Endodermal cell (in vitro differentiated cells): ENCODE data around the gene CYP11A1. TPM values are rescaled to one million over a fixed set of nuclear protein-coding genes. Genes with fewer than 3 reads are reported as not detected.

ENCODE experiments used
- DNase-seq: peaks from one replicate; pipeline ENCODE4 v3.0.0-alpha.2; 2017
- H3K27ac ChIP-seq: 2 replicates; pipeline ENCODE4 v1.5.1; 2013; ENCODE audit warnings: mild to moderate bottlenecking, low read depth, low read length, moderate library complexity
- H3K27me3 ChIP-seq: 2 replicates; pipeline ENCODE4 v1.6.1; 2013; ENCODE audit warnings: mild to moderate bottlenecking, low read length, moderate library complexity; ENCODE audit not compliant: insufficient read depth, control insufficient read depth, poor library complexity, severe bottlenecking
- H3K36me3 ChIP-seq: 2 replicates; pipeline ENCODE4 v1.7.0; 2013; ENCODE audit warnings: mild to moderate bottlenecking, low read length, moderate library complexity; ENCODE audit not compliant: control insufficient read depth, insufficient read depth
- H3K4me1 ChIP-seq: one replicate; pipeline ENCODE4 v1.7.0; 2013; ENCODE audit warnings: low read length; ENCODE audit not compliant: control insufficient read depth, insufficient read depth
- H3K4me3 ChIP-seq: 2 replicates; pipeline ENCODE4 v1.5.1; 2013; ENCODE audit warnings: mild to moderate bottlenecking, low read length, moderate library complexity
- H3K9ac ChIP-seq: 2 replicates; pipeline ENCODE4 v1.6.1; 2013; ENCODE audit warnings: mild to moderate bottlenecking, low read length, moderate library complexity; ENCODE audit not compliant: poor library complexity, severe bottlenecking; ENCODE audit errors: extremely low read depth
- H3K9me3 ChIP-seq: 2 replicates; pipeline ENCODE4 v1.6.1; 2013; ENCODE audit warnings: mild to moderate bottlenecking, low read length, moderate library complexity; ENCODE audit not compliant: control insufficient read depth
- H3K27ac Mint-ChIP-seq: 2 replicates; pipeline ENCODE4 v1.8.0; 2020; ENCODE audit warnings: mixed read lengths
- H3K27me3 Mint-ChIP-seq: 2 replicates; pipeline ENCODE4 v1.8.0; 2021; ENCODE audit warnings: mild to moderate bottlenecking, mixed read lengths; ENCODE audit not compliant: insufficient read depth
- H3K36me3 Mint-ChIP-seq: 2 replicates; pipeline ENCODE4 v1.8.0; 2020; ENCODE audit warnings: low read depth, mixed read lengths
- H3K4me1 Mint-ChIP-seq: 2 replicates; pipeline ENCODE4 v1.8.0; 2020; ENCODE audit warnings: mixed read lengths
- H3K4me3 Mint-ChIP-seq: 2 replicates; pipeline ENCODE4 v1.8.0; 2020; ENCODE audit warnings: mild to moderate bottlenecking, moderate library complexity, mixed read lengths
- H3K9me3 Mint-ChIP-seq: 2 replicates; pipeline ENCODE4 v1.8.0; 2020; ENCODE audit warnings: mild to moderate bottlenecking, mixed read lengths
- CTCF ChIP-seq: fragments of 200-600 bp; sonication (generic); conservative IDR thresholded peaks from 2 replicates; pipeline ENCODE4 v1.5.0; 2021; ENCODE audit warnings: antibody characterized with exemption, mild to moderate bottlenecking
- microRNA-seq: library from miRNA; unstranded; fragments of <30 nt; microRNA quantifications from one replicate; pipeline ENCODE4 v1.2.0, GENCODE V29; 2020; ENCODE audit warnings: borderline microRNAs expressed
- total RNA-seq, 2 donors: library from RNA; stranded (reverse); fragmentation: NEBNext Ultra II Directional in 1 of 2; extraction: Animal tissue kit (Norgen Biotek cat#: 25700) in 1 of 2; gene quantifications; 2 replicates in 1 of 2; 3 replicates in 1 of 2; pipeline ENCODE4 v1.2.1, GENCODE V29; 2021

The CYP11A1 gene
- total RNA-seq, 2 donors from 2014 or later = 4.8 to 5.3 TPM

DNA sequence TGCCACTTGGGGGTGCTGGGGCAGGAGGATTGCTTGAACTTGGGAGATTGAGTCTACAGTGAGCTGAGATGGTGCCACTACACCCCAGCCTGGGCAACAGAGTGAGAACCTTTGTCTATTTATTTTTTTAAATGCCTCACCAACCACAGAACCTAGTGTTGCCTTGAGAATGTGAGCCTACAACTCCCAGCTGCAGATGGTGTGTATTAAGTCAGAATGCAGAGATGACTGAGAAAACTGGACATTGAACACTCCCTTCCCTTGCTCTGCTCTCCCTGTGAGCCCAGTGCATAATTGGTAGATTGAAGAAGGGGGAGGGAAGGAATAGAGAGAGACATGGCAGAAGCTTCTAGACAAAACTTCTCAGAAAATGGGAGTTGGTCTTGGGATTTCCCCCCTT lies 77.8 kb downstream of the CYP11A1 start:
- H3K36me3 ChIP-seq = no peaks in the 10 kb centered on the region
- H3K4me3 ChIP-seq = no peak overlapping the region
- Mint-ChIP-seq H3K27me3 (peaks cover 58% of the 10 kb centered on the region), H3K36me3 (no peaks in the 10 kb centered on the region), H3K4me1 (peaks cover 15% of the 10 kb centered on the region), H3K9me3 (no peaks in the 10 kb centered on the region), H3K27ac (no peak overlapping the region), H3K4me3 (no peak overlapping the region)
- no peak for DNase-seq
- H3K4me1 ChIP-seq = peaks cover 7% of the 10 kb centered on the region
- no peak overlapping the region for H3K9ac ChIP-seq
- TF ChIP-seq CTCF = no peak
- H3K9me3 ChIP-seq = no peaks in the 10 kb centered on the region
- no peak overlapping the region for H3K27ac ChIP-seq
- H3K27me3 ChIP-seq = no peaks in the 10 kb centered on the region

Small RNA genes lying within 50 kb of the gene (microRNA-seq; reads per million reads assigned to microRNA genes)
- not detected for gene MIR6881

Other genes starting within 250 kb of the CYP11A1 start
- gene ISLR2, start 237.1 kb downstream of the CYP11A1 start, total RNA-seq = not detected
- gene ISLR, start 193.9 kb downstream of the CYP11A1 start, total RNA-seq = under 1 TPM in 1 of 2 donors, not detected in 1; 0.29 TPM
- 10 to 100 TPM; 18.2 to 26.2 TPM for gene STRA6, start 164.9 kb downstream of the CYP11A1 start, total RNA-seq
- gene CCDC33, start 131.3 kb downstream of the CYP11A1 start, total RNA-seq = 1 to 10 TPM; 2.8 to 3.5 TPM
- 1 to 10 TPM; 8.1 to 8.2 TPM for gene SEMA7A, start 66.3 kb upstream of the CYP11A1 start, total RNA-seq
- gene UBL7, start 93.5 kb upstream of the CYP11A1 start, total RNA-seq = 10 to 100 TPM; 38.5 to 52.6 TPM
- 10 to 100 TPM; 98.1 to 99.4 TPM for gene ARID3B, start 173.6 kb upstream of the CYP11A1 start, total RNA-seq
- 10 to 100 TPM; 53.4 to 67.3 TPM for gene CLK3, start 248.2 kb upstream of the CYP11A1 start, total RNA-seq